Progenitor cell of endocrine pancreas (in vitro differentiated cells): Measurements from ENCODE around the gene ROBO3. TPM values are rescaled to one million over a fixed set of nuclear protein-coding genes. Genes with fewer than 3 reads are reported as not detected.

Source experiments
- DNase-seq: peaks from one replicate; pipeline ENCODE4 v3.0.0; 2021; ENCODE audit warnings: low spot score; ENCODE audit not compliant: unreplicated experiment
- H3K27ac Mint-ChIP-seq: 2 replicates; pipeline ENCODE4 v1.8.0; 2021; ENCODE audit warnings: mild to moderate bottlenecking, moderate library complexity, mixed read lengths
- H3K27me3 Mint-ChIP-seq: 2 replicates; pipeline ENCODE4 v1.8.0; 2021; ENCODE audit warnings: mixed read lengths
- H3K36me3 Mint-ChIP-seq: 2 replicates; pipeline ENCODE4 v1.8.0; 2022; ENCODE audit warnings: mixed read lengths; ENCODE audit not compliant: insufficient read depth
- H3K4me1 Mint-ChIP-seq: 2 replicates; pipeline ENCODE4 v1.8.0; 2021; ENCODE audit warnings: low read depth, mixed read lengths
- H3K4me3 Mint-ChIP-seq: 2 replicates; pipeline ENCODE4 v1.8.0; 2021; ENCODE audit warnings: low read depth, mild to moderate bottlenecking, moderate library complexity, mixed read lengths
- H3K9me3 Mint-ChIP-seq: 2 replicates; pipeline ENCODE4 v1.8.0; 2021; ENCODE audit warnings: low read depth, mixed read lengths
- total RNA-seq: library from RNA; stranded (reverse); gene quantifications from 2 replicates; pipeline ENCODE4 v1.2.1, GENCODE V29; 2021
- TF ChIP-seq, protein P1 (sequence below): fragments of 200-600 bp; sonication (generic); IDR thresholded peaks from one replicate; pipeline ENCODE4 v1.5.0; 2021; ENCODE audit warnings: antibody characterized with exemption, mild to moderate bottlenecking; ENCODE audit not compliant: unreplicated experiment

Gene ROBO3
- total RNA-seq, 1 donor from 2014 or later: 9.9 TPM

DNA sequence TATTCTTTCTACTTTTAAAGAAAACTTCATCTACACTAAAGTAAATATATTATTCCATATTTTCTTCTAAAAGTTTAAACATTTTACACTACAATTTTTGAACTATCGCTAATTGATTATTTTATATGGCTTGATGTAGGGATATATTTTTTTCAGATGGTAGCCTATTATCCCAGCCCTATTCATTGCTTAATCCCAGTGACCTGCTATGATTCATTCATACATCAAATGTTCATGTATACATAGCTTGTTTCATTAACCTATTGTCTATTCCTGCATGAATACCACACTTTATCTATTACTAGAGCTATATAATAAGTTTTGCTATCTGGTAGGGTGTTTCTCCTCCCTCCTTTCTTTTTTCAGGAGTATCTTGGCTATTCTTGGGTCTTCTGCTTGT, 37.4 kb downstream of the ROBO3 start:
- Mint-ChIP-seq H3K9me3 (peaks cover 5% of the 10 kb centered on the region), H3K27ac (no peak overlapping the region), H3K4me3 (no peak overlapping the region), H3K4me1 (no peaks in the 10 kb centered on the region), H3K36me3 (no peaks in the 10 kb centered on the region), H3K27me3 (peaks cover 60% of the 10 kb centered on the region)
- DNase-seq: no peak
- TF ChIP-seq, protein P1, sequence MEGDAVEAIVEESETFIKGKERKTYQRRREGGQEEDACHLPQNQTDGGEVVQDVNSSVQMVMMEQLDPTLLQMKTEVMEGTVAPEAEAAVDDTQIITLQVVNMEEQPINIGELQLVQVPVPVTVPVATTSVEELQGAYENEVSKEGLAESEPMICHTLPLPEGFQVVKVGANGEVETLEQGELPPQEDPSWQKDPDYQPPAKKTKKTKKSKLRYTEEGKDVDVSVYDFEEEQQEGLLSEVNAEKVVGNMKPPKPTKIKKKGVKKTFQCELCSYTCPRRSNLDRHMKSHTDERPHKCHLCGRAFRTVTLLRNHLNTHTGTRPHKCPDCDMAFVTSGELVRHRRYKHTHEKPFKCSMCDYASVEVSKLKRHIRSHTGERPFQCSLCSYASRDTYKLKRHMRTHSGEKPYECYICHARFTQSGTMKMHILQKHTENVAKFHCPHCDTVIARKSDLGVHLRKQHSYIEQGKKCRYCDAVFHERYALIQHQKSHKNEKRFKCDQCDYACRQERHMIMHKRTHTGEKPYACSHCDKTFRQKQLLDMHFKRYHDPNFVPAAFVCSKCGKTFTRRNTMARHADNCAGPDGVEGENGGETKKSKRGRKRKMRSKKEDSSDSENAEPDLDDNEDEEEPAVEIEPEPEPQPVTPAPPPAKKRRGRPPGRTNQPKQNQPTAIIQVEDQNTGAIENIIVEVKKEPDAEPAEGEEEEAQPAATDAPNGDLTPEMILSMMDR: no peak

DNA sequence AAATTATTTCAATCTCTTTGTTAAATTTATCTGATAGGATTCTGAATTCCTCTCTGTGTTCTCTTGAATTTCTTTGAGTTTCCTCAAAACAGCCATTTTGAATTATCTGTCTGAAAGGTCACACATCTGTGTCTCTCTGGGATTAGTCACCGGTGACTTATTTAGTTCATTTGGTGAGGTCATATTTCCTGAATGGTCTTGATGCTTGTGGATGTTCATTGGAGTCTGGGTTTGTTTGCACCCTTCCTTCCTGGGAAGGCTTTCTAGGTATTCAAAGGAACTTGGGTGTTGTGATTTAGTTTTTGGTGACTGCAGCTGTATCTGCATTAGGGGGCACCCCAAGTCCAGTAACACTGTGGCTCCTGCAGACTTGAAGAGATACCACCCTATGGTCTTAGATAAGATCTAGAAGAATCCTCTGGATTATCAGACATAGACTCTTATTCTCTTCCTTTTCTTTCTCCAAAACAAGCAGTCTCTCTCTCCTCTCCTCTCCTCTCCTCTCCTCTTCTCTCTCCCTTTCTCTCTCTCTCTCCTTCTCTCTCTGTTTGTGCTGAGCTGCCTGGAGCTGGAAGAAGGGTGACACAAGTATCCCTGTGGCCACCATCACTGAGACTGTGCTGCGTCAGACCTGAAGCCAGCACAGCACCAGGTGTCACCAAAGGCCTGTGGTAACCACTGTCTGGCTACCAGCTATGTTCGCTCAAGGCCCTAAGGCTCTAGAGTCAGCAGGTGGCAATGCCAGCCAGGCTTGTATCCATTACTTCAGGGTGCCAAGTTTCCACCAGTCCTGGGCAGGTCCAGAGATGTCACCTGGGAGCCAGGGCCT, 50.5 kb downstream of the ROBO3 start:
- no peaks in the 10 kb centered on the region for H3K4me1 Mint-ChIP-seq
- peaks cover 26% of the 10 kb centered on the region for H3K27me3 Mint-ChIP-seq
- H3K36me3 Mint-ChIP-seq: no peaks in the 10 kb centered on the region
- no peak overlapping the region for H3K4me3 Mint-ChIP-seq
- H3K9me3 Mint-ChIP-seq: peaks cover 5% of the 10 kb centered on the region
- TF ChIP-seq, protein P1: no peak
- no peak overlapping the region for H3K27ac Mint-ChIP-seq
- no peak for DNase-seq

DNA sequence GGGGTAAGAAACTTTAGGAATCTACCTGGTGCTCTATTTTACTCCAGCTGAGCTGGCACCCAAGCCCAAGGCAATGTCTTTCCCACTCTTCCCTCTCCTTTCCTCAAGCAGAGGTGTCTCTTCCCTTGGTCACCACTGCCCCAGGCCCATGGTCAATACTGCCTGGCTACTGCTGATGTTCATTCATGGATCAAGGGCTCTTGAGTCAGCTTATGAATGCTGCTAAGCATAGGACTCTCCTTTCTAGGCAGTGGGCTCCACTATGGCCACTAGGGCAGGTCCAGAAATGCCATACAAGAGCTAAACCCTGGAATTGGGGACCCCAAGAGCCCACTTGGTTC, 51.1 kb downstream of the ROBO3 start:
- H3K4me1 Mint-ChIP-seq: no peaks in the 10 kb centered on the region
- H3K9me3 Mint-ChIP-seq: peaks cover 5% of the 10 kb centered on the region
- no peak overlapping the region for H3K4me3 Mint-ChIP-seq
- H3K27ac Mint-ChIP-seq: no peak overlapping the region
- no peaks in the 10 kb centered on the region for H3K36me3 Mint-ChIP-seq
- TF ChIP-seq, protein P1: no peak
- peaks cover 26% of the 10 kb centered on the region for H3K27me3 Mint-ChIP-seq
- DNase-seq: no peak

- Mint-ChIP-seq H3K9me3 (no peaks in the 10 kb centered on the region), H3K36me3 (no peaks in the 10 kb centered on the region), H3K4me3 (no peak overlapping the region), H3K27me3 (peaks cover 26% of the 10 kb centered on the region), H3K27ac (no peak overlapping the region), H3K4me1 (no peaks in the 10 kb centered on the region)
- TF ChIP-seq, protein P1: no peak
- no peak for DNase-seq
Observed at GRCh38 chr11:124917115-124917637, 51.9 kb downstream of the ROBO3 start.

DNA sequence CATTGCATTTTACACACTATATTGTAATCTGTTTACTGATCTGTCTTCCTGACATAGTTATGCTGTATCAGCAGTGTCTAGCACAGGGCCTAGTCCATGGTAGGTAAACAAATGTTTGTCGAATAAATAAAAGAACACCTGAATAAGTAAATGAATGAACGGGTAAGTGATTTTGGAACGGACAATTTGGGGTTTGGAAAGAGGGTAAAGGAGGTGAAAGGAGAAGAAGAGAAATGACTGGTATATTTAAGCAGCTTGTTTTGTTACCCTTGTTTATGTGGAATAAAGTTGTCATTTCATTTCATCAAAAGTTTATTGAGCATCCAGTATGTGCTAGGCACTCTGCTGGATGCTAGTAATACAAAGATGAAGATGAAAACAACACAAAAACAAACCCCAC, 53.7 kb downstream of the ROBO3 start, which contains the start of gene HEPN1:
Gene HEPN1, plus strand, starts transcription at position 301 of the 400 bp plus-strand sequence.
- TF ChIP-seq, protein P1: no peak
- Mint-ChIP-seq H3K27me3 (peaks cover 36% of the 10 kb centered on the region), H3K27ac (no peak within 1 kb of the TSS), H3K4me1 (no peaks in the 10 kb centered on the region), H3K36me3 (no peaks in the 10 kb centered on the region), H3K9me3 (no peaks in the 10 kb centered on the region), H3K4me3 (no peak within 1 kb of the TSS)
- no peak for DNase-seq
